HG03159 (cell line): ENCODE results near the gene CORO2A.

ENCODE experiments used
- ATAC-seq: cut with Tn5 transposase; IDR thresholded peaks from one replicate; pipeline ENCODE4 v1.9.1; 2021; ENCODE audit warnings: mild to moderate bottlenecking, moderate library complexity; ENCODE audit not compliant: unreplicated experiment

CORO2A gene, protein sequence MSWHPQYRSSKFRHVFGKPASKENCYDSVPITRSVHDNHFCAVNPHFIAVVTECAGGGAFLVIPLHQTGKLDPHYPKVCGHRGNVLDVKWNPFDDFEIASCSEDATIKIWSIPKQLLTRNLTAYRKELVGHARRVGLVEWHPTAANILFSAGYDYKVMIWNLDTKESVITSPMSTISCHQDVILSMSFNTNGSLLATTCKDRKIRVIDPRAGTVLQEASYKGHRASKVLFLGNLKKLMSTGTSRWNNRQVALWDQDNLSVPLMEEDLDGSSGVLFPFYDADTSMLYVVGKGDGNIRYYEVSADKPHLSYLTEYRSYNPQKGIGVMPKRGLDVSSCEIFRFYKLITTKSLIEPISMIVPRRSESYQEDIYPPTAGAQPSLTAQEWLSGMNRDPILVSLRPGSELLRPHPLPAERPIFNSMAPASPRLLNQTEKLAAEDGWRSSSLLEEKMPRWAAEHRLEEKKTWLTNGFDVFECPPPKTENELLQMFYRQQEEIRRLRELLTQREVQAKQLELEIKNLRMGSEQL

DNA sequence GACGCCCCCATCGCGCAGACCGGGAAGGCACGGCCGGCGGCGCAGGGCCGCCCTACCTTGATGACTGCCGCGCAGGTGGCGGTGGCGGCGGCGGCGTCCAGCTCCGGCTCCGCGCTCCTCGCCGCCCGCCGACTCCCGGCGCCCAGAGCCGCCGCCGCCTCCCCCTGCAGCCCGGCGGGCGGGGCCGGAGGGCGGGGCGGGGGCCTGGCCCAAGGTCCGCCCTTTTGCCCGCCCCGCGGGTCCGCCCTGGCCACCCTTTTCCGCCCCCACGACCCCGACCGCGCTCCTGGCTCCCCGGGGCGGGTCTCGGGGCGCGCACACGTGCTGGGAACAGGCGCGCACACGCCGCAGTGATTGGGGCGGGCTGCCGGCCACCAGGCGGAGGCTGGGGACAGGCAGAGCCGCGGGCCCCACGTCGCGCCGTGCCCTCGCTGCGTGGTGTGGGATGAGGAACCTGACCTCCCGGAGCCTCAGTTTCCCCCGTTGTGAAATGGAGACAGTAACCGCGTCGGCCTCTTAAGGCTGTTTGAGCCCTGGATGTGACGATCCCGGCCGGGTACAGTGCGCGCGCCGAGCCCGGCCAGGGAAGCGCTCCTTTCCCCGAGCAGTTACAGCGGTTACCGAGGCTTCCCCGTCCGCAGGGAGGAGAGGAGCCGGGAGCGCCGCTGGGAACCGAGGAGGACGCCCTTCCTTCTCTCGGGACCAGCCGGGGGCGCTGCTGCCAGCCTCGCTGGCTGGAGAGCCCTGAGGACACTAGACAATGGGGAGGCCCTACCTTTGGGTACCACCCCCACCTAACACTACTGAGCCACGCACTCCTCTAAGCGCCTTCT lies at the start of gene CORO2A:
Gene CORO2A (minus strand): TSS at position 135 of the 833 bp plus-strand sequence. CDS start 34,977 bp downstream, outside the sequence.
- ATAC-seq: peak; percentile 59

DNA sequence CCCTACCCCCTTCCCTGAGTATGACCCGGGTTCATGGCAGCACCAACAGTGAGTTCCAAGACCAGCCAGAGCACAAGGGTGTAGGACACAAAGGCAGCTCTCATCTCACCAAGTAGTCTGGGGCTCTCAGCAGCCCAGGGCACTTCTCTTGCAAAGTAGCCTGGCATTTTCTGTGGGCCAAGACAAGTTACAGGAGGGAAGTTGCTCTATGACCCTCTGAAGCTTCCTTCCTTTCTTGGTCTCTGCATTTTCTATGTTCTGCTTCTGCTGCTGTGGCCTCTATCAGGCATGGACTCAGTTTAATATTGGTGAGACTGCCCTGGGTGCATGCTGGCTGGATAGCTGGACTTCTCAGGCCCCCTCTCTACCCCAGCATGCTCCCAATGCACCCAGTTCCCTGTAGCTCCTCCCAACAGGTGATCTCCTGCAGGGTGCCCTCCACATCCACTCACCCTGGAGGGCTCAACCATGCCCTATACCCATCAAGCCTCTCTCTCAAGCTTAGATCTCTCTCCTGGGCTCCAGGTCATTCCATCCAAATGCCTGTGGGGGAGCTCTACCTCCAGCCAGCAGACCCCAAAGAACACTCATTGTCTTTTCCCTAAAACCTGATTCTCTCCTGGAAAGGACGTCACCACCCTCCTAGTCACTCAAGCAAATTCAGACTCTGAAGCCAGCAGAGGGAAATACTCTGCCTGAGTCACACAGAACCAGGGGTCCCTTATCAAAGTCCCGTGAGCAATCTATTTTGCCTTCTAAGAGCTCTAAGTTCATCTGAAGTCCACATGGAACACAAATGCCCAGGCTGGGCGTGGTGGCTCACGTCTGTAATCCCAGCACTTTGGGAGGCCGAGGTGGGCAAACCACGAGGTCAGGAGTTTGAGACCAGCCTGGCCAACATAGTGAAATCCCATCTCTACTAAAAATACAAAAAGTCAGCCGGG lies 49.2 kb upstream of the CORO2A start:
- ATAC-seq: no peak

DNA sequence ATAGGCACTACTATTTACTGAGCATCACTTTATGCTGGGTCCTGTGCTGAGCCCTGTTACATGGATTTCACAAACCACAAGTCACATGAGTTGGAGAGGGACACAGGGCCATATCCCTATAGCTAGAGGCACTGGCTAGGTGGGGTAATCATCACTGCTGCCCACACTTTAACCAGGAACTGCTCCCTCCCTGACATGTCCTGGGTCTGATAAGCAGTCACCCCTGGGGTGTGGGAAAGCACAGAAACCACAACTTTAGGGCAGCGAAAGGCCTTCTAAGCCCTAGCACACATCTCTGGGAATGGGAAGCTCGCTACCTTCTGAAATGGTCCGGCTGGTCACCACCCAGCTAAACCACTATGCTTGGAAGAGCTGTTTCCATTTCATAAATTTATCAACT lies 48.0 kb upstream of the CORO2A start:
- no peak for ATAC-seq

DNA sequence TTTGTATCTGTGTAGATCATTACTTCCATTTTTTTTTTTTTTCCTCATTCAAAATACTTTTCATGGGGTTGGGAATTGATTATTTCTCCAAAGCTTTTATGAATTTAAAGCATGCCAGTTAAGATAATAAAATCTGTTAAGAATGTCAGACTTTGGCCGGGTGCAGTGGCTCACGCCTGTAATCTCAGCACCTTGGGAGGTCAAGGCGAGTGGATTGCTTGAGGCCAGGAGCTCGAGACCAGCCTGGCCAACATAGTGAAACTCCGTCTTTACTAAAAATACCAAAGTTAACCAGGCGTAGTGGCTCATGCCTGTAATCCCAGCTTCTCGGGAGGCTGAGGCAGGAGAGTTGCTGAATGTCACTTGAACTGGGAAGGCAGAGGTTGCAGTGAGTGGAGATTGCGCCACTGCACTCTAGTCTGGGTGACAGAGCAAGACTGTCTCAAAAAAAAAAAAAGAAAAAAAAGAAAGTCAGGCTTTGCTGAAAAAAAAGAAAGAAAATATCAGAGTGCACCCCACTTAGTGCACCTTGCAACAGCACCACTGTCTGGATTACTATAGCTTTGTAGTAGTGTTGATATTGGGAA lies 44.6 kb upstream of the CORO2A start:
- no peak for ATAC-seq

DNA sequence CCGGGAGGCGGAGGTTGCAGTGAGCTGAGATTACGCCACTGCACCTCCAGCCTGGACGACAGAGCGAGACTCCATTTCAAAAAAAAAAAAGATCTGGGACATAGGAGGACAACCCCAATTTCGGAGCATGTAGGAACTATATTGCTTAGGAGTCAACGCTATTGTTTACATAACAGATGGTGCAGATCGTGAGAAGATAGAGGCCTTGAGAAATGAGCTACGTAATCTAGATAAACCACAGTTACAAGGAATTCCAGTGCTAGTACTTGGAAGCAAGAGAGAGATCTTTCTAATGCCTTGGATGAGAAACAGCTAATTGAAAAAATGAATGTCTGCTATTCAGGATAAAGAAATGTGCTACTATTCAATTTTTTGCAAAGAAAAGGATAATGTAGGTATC lies 42.7 kb upstream of the CORO2A start:
- ATAC-seq: no peak

DNA sequence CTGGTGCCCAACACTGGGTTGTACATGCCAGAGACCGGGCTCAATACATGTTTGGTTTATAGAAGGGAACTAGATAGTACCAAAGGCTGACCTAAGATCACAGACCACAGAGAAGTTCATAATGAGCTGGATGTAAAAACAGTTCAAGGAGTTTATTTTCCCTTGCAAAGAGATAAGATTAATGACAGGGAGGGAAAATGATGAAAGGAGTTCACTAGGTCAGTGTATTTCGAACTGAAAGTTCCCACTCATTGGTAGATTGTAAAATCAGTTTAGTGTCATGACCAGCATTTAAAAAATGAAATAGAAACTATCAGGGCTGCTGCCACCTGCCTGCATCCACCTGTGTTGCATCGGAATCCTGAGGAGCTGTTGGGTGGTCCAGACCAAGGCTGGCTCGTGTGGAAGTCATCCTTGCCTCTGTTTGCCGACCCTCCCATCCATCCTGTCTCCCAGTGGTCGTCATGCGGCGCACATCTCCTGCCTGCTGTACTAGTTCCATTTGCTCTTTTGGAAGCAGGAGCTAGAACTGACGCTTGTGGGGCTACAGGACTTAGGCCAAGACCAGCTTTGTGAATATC lies 41.9 kb upstream of the CORO2A start:
- no peak for ATAC-seq

DNA sequence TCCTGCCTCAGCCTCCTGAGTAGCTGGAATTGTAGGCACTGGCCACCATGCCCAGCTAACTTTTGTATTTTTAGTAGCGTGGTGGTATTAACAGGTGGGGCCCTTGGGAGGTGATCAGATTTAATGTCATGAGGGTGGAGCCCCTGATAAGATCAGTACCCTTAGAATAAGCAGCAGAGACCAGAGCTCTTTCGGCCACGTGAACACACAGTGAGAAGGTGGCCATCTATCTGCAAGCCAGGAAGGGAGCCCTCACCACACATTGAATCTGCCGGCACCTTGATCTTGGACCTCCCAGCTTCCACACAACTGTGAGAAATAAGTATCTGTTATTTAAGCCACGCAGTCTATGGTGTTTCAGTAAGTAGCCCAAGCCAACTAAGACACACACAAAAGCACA lies 40.5 kb upstream of the CORO2A start:
- ATAC-seq: no peak

DNA sequence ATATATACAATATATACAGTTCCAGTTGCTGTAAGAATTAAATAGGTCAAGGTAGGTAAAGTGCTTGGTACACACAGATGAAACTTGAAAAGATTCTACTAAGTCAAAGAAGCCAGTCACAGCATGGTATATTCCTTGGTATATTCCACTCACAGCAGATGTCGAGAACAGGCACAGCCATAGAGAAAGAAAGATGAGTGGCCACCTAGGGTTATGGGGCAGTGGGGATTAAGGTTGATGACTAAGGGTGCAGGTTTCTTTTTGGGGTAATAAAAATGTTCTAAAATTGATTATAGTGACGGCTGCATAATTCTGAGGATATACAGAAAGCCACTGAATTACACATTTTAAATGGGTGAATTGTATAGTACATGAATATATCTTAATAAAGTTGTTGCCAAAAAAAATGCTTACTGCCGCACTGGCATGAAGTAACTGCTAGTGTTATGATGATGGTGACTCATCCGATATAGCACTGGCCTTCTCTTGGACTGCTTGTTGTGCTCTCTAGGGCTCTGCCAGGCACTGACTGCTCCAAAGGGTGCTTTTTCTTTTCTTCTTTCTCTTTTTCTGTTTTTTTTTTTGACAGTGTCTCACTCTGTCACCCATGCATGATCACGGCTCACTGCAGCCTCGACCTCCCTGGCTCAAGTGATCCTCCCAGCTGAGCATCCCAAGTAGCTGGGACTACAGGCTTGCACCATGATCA lies 39.5 kb upstream of the CORO2A start:
- no peak for ATAC-seq

DNA sequence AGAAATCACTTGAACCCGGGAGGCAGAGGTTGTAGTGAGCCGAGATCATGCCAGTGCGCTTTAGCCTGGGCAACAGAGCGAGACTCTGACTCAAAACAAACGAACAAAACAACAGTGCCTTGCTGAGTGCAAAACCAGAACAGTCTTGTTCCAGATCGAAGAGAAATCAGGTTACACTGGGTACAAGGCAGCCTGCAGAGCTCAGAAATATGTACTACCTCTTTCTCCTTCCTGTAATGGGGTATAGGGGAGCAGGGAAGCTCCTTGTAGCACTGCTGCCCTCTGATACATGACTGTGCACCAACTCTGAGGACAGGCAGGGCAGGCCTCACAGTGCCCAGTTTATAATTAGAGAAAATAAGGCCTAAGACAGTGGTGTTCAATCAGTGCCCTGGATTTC lies 38.4 kb upstream of the CORO2A start:
- no peak for ATAC-seq

DNA sequence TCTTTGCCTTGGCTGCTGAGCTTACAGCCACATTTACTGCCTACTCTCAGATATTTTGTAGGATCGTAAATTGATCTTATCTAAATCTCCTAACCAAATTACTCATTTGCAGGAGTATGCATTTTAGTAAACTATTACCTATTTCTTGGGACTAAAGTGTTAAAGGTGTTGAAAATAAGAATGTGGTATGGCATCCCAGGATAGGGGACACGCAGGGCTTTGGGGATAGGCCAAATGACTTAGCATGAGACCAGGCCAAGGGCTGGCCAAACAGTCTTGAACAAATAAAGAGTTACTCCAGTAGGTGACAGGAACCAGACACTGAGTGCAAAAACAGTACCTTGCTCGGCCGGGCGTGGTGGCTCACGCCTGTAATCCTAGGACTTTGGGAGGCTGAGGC lies 37.9 kb upstream of the CORO2A start:
- ATAC-seq: no peak

DNA sequence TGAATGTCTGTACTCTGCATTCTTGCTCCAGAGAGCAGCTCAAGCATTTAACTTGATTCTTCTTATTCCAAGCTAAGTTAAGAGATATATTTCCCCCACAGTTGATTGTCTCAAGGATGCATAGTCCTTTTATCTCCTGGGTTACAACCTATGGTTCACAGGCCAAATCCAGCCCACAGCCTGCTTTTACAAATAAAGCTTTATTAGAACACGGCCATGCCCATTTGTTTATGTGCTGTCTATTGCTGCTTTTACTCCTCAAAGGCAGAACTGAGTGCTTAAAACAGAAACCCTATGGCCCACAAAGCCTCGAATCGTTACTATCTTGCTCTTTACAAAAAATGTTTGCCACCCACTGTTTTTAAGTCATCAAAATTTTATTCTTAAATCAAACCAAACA lies 37.2 kb upstream of the CORO2A start:
- no peak for ATAC-seq

DNA sequence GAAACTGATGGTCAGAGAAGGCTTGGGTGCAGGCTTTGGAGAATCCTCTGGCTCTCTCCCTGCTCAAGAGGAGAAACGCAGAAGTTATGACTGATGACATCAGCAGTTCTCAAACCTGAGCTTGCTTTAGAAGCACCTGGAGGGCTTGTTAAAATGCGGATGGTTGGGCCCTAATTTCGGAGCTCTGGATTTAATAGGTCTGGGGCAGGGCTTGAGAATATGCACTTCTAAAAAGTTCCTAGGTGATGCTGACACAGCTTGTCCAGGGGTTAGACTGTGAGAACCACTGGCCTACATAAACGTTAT lies 36.6 kb upstream of the CORO2A start:
- no peak for ATAC-seq

DNA sequence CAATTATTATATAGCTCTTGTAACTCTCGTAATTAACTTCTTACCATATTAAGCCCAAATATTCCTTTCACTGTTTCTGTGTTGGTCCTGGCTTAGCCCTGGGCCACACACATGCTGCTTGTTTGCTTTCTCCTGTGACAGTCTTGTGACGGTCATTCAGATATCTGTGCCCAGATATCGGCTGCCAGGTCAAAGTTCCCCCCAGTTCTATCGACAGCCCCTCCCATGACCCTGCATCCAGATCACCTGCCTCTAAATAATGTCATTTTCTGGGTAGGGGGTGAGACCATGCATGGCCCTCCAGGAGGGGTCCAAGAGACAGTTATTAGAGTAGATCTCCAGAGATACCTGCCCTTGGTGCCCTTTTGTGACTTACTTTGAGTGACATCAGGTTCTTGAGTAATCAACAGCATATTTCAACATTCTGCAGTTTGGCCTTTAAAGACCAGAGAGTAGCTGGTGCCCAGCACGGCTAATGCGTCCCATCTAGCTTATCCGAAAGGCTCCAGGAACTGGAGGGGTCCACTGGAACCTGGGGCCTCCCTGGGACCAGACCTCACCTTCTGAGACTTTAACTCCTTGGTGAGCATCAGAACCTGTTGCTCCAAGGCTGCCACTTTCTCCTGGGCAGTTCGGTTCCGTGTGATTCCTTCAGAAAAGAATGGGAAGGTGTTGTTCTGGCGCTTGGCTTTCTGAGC lies 36.1 kb upstream of the CORO2A start:
- no peak for ATAC-seq

DNA sequence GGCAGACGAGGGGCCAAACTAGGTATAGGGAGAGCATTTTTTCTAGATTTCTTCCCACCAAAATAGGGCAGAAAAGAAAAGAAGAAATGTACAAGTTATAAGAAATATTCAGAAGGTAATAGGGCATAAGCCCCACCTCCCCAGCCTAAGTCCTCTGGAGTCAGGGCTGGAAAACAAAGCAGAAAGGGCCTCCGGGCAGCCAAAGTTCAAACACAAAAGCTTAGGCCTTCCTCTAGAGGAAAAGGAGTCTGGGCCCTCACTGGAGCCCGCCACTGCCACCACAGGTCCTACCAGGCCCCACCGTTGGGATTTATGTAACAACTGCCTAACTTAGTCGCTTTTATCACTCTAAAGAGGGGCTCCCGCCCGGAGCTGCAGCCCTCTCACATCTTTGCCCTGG lies 35.4 kb upstream of the CORO2A start:
- ATAC-seq: no peak

DNA sequence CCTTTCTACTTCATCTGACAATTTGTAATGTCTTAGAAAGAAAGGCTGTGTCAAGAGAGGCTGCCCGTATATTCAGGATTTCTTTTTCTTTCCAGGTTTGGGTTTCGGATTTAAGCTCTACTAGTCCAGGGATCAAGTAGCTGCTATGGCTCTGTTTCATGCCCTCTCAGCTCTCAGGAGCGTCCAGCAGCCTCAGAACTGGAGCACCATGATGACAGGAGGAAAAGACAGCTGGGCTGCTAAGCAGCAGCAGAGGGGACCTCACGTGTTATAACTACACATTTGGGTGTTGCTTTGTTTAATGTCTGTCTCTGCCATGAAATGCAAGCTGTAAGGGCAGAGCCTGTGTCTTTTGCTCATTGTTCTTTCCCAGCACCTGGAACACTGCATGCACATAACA lies 34.5 kb upstream of the CORO2A start:
- no peak for ATAC-seq

DNA sequence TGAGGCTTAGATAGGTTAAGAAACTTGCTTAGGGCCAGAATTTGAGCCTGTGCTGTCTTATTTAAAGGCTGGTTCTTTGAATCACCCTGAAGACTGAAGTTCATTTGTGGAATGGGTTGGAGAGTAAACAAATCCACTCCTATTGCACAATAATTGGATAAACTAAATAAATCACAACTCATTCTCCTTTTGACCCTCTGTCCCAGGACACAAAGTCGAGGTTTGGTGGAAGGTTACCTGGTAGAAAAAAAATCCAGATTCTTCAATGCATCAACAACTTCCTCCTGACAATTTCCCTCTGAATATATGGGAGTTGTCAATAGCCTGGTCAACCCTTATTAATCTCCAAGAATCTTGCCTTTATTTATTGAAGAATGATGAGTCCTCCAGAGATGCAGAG lies 34.1 kb upstream of the CORO2A start:
- no peak for ATAC-seq

DNA sequence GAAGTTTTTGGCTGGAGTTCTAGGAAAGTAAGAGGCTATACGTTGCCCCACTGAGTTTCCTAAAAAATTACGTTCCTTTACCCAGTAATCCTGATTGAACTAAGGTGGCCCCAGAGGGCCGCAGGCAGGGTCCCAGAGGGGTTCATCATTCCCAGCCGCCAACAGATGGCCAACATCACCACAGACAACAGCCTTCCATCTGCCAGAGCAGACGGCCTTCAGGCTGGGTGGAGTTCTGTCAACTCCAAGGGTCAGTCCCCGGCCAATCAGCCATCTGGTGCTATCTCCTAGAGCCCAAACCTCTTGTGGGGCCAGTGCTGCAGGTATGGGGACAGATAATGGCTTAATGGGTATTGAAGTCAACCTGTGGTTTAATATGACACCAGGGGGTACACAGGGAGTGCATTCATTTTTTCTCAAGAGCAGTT lies 32.6 kb upstream of the CORO2A start:
- ATAC-seq: no peak

DNA sequence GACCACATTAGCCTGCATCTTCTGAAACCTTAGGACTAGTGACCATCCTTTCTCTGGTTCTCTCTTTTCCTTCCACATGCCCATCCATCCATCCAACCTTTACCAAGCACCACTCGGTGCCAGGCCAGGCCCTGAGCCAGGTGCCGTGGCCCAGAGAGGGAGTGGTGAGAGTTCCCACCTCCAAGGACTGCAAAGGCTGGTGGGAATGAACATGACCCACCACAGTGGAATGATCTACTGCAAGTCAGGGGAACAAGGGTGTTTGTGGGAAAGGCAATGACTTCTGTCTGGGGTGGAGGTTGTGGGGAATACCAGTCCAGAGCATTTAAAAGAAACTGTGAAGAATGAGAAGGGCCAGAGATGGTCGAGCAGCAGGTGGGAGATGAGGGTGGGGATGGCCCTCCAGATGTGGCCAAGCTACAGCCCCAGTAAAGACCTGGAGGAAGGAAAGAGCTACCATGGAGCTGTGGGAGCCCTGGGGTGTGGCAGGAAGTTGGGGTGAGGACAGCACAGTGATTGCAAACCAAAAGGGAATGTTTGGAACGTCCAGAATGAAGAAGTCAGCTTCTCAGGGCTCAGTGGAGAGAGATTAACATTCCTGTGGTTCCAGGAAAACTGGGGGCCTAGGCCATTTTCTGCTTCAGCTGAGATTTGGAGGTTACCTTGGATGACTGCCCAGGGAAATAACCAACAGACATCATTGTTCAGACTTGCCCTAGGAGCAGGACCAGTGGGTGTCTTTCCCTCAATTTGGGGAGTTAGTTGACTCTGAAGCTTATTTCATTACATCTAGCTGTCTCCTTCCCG lies 30.7 kb upstream of the CORO2A start:
- ATAC-seq: no peak
